NCI-H1092 (cell line): Measurements from ENCODE around the gene GM2A.
A peak's percentile ranks its signal among the peaks of the same experiment; 100 is the strongest.
"Not testable (repeated sequence)": the region's sequence is repeated elsewhere in the genome, so short reads cannot be mapped to it uniquely, and the experiment has no call there.

Experiments used
- DNase-seq: peaks from one replicate; lab custom pipeline; 2025; lab: John Stamatoyannopoulos, UW

The GM2A gene

DNA sequence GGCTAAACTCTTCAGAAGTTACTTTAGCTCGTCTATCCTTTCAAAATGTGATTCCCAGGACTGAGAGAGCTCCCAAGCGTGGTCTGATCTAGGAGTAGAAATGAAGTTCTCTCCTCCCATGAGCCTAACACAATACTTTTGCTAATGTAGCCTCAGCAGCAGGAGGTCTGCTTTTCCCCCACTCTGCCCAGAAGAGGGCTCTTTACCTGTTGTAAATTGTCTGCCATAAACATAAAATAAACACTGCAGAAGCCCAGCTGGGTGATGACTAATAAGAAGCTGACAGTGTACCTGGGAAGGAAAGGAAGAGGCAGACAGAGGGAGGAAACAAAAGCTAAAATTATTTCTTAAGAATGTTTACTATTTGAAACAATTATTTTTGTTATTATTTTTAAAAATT, 35.2 kb downstream of the GM2A start:
- no peak for DNase-seq

DNA sequence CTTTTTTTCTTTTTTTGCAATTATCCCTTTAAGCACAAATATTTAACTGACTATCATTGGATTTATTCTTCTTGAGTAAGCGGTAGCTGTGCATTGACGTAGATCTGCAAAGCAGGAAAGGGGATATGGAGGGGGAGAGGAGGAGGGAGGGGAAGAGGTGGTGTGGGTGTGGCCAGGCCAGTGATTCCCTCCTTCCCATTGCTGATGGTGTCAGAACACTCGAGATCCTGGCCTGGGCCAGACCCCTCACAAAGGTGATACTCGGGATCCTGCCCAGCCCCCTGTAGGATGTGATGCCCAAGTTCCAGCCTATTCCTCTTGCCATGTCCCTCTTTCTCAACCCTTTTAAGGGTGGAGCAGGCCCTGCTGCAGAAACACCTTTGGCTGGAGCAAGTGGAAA, 40.6 kb downstream of the GM2A start:
- DNase-seq = no peak

DNA sequence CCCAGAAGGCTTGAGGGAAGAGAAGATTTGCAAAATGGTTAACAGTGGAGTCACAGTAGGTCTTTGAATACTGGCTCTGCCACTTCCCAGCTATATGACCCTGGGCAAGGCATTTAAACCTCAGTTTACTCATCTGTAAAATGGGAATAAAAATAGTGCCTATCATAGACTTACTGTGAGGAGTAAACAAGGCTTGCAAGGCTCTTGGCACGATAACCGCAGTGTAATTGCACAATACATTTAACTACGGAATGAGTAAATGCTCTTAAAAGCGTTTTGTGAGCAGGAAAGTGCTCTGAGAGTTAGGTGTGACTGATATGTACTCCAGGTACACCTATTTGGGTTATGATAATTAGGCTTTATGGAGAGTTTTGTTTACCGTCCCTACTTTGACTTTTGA, 42.2 kb downstream of the GM2A start:
- no peak for DNase-seq

GRCh38 chr5:151295791-151296477, 42.9 kb downstream of the GM2A start:
- no peak for DNase-seq

GRCh38 chr5:151296478-151296830, 43.5 kb downstream of the GM2A start:
- no peak for DNase-seq

DNA sequence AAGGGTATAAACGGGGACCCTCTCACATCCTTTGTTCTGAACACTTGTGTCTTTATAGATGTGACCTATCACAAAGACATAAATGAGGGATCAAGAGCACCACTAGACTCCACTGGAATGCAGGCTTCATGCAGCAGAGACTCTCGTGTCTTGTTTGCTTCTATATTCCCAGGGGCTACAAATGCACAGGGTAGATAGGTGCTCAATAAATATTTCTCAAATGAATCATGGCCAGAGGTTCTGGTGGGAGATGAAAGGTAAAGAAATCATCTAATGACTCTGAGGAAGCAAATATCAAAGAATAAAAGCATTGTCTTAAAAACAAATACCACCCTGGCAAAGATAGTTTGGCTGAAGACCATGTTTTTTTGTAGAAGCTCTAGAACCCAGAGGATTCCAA, 44.0 kb downstream of the GM2A start:
- DNase-seq = no peak

DNA sequence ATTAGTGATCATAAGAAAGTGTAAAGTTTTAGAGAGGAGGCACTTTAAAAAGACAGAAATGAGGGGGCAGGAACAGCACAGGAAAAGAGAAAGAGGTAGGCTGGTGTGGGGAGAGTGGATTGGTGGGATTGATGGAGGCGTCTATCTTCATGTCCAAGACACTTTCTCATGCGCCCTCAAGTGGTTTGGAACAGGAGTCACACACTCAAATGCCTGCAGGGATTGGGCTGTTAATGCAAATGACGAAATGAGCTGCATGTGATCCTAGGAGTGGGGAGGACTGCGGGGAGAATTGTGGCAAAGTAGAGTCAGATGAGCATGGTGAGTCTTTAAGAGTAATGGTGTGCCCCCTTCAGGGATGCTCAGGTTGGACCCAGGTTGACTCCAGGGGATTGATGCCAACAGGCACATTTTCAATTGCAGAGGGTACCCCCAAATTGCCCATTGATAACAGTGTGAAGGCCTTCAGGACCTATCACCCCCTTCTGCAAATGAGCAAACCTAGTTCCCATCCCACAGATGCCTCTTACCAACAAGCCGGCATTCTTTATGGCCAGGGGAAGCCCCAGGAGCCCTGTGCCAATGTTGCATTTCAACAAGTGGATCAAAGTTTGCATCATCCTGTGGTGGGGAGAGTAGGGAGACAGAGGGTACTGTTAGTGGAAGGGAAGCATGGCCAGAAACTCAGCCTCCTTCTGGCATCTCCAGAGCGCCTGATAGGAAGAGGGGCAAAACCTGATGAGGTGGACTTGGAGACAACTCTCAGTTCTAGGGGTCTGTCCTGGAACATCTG, 45.3 kb downstream of the GM2A start:
- no peak for DNase-seq

DNA sequence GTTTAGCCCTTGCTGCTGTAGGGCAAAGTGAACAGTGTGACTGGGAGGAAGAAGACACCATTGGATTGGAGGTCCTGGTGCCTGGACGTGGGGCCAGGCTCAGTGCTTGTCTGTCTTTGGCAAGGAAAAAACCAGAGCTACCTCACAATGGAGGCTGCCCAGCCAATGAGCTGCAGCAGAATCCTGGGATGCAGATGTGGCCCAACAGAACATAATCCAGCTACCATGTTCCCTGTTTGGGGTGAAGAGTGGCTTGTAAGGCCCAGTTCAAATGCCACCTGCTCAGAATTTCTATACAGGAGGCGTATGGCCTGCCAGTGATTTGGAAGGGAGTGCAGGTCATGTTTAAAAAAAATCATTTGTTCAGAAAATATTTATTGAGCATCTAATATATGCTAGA, 50.7 kb downstream of the GM2A start, which contains the start of gene SLC36A3:
Gene SLC36A3 (minus strand): TSS at position 101 of the 400 bp plus-strand sequence. CDS start 412 bp downstream, outside the sequence.
- no peak for DNase-seq

- DNase-seq = not testable (repeated sequence)
Observed at GRCh38 chr5:151309266-151309665, 56.3 kb downstream of the GM2A start.

- not testable (repeated sequence) for DNase-seq
Observed at GRCh38 chr5:151309821-151310220, 56.8 kb downstream of the GM2A start.

GRCh38 chr5:151310932-151311331, 57.9 kb downstream of the GM2A start:
- no peak for DNase-seq

- DNase-seq = no peak
Observed at GRCh38 chr5:151312756-151313324, 59.9 kb downstream of the GM2A start.

DNA sequence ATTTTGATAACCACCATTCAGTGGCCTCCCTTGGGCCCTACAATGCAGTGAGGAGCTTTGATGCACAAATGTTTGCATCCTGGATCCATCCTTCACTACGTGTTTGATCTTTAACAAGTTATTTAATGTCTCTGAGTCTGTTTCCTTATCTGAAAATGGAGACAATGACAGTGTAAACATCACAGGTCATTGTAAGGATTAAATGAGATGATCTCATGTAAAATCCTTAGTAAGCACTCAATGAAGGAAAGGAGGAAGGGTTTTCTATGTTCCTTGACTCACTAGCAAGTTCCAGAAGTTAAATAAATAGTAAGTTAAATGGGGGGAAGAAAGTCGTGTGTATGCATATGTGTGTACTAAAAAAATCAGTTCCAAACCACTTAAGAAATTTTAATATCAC, 60.4 kb downstream of the GM2A start:
- no peak for DNase-seq

GRCh38 chr5:151315998-151316597, 63.1 kb downstream of the GM2A start:
- DNase-seq = peak; percentile 33

DNA sequence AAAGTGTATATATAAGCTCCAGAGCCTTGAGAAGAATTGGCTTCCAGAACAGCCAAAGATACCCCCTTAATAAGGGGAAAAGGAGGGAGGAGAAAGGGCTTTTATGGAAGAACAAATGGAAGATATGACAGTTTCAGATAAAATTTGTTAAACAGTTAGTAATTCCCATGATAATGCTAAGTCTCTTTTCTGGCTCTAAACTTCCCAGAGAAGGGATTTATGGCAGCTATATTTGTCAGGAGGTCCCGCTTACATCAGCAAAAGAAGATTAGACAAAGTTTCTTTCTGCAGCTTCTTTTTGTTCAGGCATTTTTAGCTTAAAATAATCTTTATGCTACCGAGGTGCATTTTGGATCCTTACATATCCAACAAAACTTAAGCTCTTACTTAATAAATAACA, 64.9 kb downstream of the GM2A start:
- DNase-seq = no peak

GRCh38 chr5:151318850-151319732, 66.1 kb downstream of the GM2A start:
- no peak for DNase-seq
